HCT116 (cell line): Measurements from ENCODE around the gene SMAD9. TPM values are rescaled to one million over a fixed set of nuclear protein-coding genes. Genes with fewer than 3 reads are reported as not detected.
A peak's percentile ranks its signal among the peaks of the same experiment; 100 is the strongest.

Experiments used
- ATAC-seq: fragments of 200-7000 bp; cut with Tn5 transposase; 2 replicates; pipeline ENCODE4 v1.9.1; 2020; ENCODE audit warnings: mild to moderate bottlenecking, moderate library complexity
- BruUV-seq: library from RNA; stranded (reverse); fragments of 400-500 nt; replicated peaks from 2 replicates; lab custom pipeline; 2021; lab: Mats Ljungman, UMichigan
- CTCF ChIA-PET: fragments of 300-600 bp; sonication (Branson Sonifier 250); formaldehyde crosslinking; loops from one replicate; lab custom pipeline; 2021; ENCODE audit warnings: antibody characterized with exemption; lab: Charles Lee
- POLR2A ChIA-PET: fragments of 300-600, 350-600 bp; sonication (Branson Sonifier 250); formaldehyde crosslinking; loops from one replicate; lab custom pipeline; 2021; ENCODE audit warnings: antibody characterized with exemption; lab: Charles Lee
- RAD21 ChIA-PET, 2 experiments: fragments of 300-600 bp; sonication (Branson Sonifier 250); formaldehyde crosslinking; loops; one replicate each; lab custom pipeline; 2023; ENCODE audit warnings: low total read pairs in 2 of 2; ENCODE audit not compliant: uncharacterized antibody in 2 of 2, unreplicated experiment in 2 of 2, low non-redundant PET in 1 of 2; lab: Charles Lee
- DNase-seq: peaks from one replicate; pipeline ENCODE4 v3.0.0-alpha.2; 2010; ENCODE audit warnings: low read depth, low spot score
- H2AFZ ChIP-seq: fragments of 200-600 bp; shearing (Covaris generic), sonication (generic); 2 replicates; pipeline ENCODE4 v1.6.1; 2017; ENCODE audit warnings: low read depth, mixed run types, mixed read lengths, antibody characterized with exemption, low read length; ENCODE audit not compliant: poor library complexity, severe bottlenecking
- H3K27ac ChIP-seq: 2 replicates; pipeline ENCODE4 v1.5.1; 2012; ENCODE audit warnings: low read depth, low read length
- H3K27me3 ChIP-seq: fragments of 200-600 bp; sonication (generic); 2 replicates; pipeline ENCODE4 v1.6.1; 2016; ENCODE audit warnings: mixed run types, low read length, mixed read lengths; ENCODE audit not compliant: insufficient read depth
- H3K36me3 ChIP-seq, 2 experiments: fragments of 200-500 bp in 1 of 2; fragments of 200-600 bp in 1 of 2; sonication (Bioruptor generic) in 1 of 2; sonication (generic) in 1 of 2; 2 replicates each; pipeline versions ENCODE4 v1.5.1 to v1.6.1; 2014 to 2016; ENCODE audit warnings: low read length in 2 of 2, inconsistent platforms in 1 of 2, mixed read lengths in 1 of 2, mixed run types in 1 of 2; ENCODE audit not compliant: insufficient read depth in 2 of 2, control insufficient read depth in 1 of 2
- H3K4me1 ChIP-seq, 2 experiments: fragments of 200-600 bp in 1 of 2; sonication (generic) in 1 of 2; 2 replicates each; pipeline versions ENCODE4 v1.5.1 to v1.6.1; 2012 to 2017; ENCODE audit warnings: low read length in 2 of 2, inconsistent platforms in 1 of 2, mild to moderate bottlenecking in 1 of 2, mixed read lengths in 1 of 2, mixed run types in 1 of 2, moderate library complexity in 1 of 2; ENCODE audit not compliant: insufficient read depth in 2 of 2, control insufficient read depth in 1 of 2
- H3K4me2 ChIP-seq: fragments of 200-600 bp; sonication (generic); 2 replicates; pipeline ENCODE4 v1.6.1; 2017; ENCODE audit warnings: mixed run types, low read length, mixed read lengths
- H3K4me3 ChIP-seq, 2 experiments: fragments of 200-600 bp in 1 of 2; sonication (generic) in 1 of 2; replicated peaks in 1 of 2; 2 replicates each; pipeline ENCODE4 v1.5.1; 2011 to 2016; ENCODE audit warnings: low read length in 2 of 2, control low read depth in 1 of 2, low read depth in 1 of 2, mild to moderate bottlenecking in 1 of 2, mixed read lengths in 1 of 2, mixed run types in 1 of 2
- H3K79me2 ChIP-seq: fragments of 200-600 bp; sonication (generic); 2 replicates; pipeline ENCODE4 v1.6.1; 2017; ENCODE audit warnings: mild to moderate bottlenecking, mixed run types, low read length, moderate library complexity, mixed read lengths; ENCODE audit not compliant: insufficient read depth
- H3K9ac ChIP-seq: fragments of 200-600 bp; sonication (generic); 2 replicates; pipeline ENCODE4 v1.6.1; 2016; ENCODE audit warnings: low read length, mixed read lengths
- H3K9me2 ChIP-seq: fragments of 200-600 bp; sonication (generic), shearing (Covaris generic); 2 replicates; pipeline ENCODE4 v1.6.1; 2017; ENCODE audit warnings: mixed run types, mild to moderate bottlenecking, moderate library complexity; ENCODE audit not compliant: insufficient read depth
- H3K9me3 ChIP-seq, 2 experiments: fragments of 200-500 bp in 1 of 2; fragments of 200-600 bp in 1 of 2; sonication (Bioruptor generic) in 1 of 2; sonication (generic) in 1 of 2; 2 replicates each; pipeline ENCODE4 v1.6.1; 2014 to 2017; ENCODE audit warnings: low read length in 2 of 2, mixed read lengths in 2 of 2, inconsistent platforms in 1 of 2, low read depth in 1 of 2, mild to moderate bottlenecking in 1 of 2, mixed run types in 1 of 2, moderate library complexity in 1 of 2; ENCODE audit not compliant: control insufficient read depth in 1 of 2, insufficient read depth in 1 of 2
- H4K20me1 ChIP-seq: fragments of 200-600 bp; sonication (generic), shearing (Covaris generic); 2 replicates; pipeline ENCODE4 v1.6.1; 2017; ENCODE audit warnings: mixed run types, mild to moderate bottlenecking, moderate library complexity; ENCODE audit not compliant: insufficient read depth
- CTCF ChIP-seq, 3 experiments: fragments of 200-600 bp in 1 of 3; sonication (generic) in 1 of 3; IDR thresholded peaks in 2 of 3; conservative IDR thresholded peaks in 1 of 3; 2 replicates each; pipeline ENCODE4 v1.5.1; 2012 to 2017; ENCODE audit warnings: low read depth in 2 of 3, low read length in 2 of 3, antibody characterized with exemption in 1 of 3, borderline replicate concordance in 1 of 3, control low read depth in 1 of 3, mild to moderate bottlenecking in 1 of 3, mixed read lengths in 1 of 3, mixed run types in 1 of 3, moderate library complexity in 1 of 3; ENCODE audit not compliant: insufficient read depth in 1 of 3
- EGR1 ChIP-seq: IDR thresholded peaks from 2 replicates; pipeline ENCODE4 v1.6.1; 2012; ENCODE audit warnings: low read depth
- ELF1 ChIP-seq: IDR thresholded peaks from 2 replicates; pipeline ENCODE4 v1.6.1; 2012; ENCODE audit warnings: low read depth, borderline replicate concordance
- FOSL1 ChIP-seq: IDR thresholded peaks from 2 replicates; pipeline ENCODE4 v1.6.1; 2012; ENCODE audit warnings: low read depth
- JUND ChIP-seq: IDR thresholded peaks from 2 replicates; pipeline ENCODE4 v1.6.1; 2012
- POLR2AphosphoS5 ChIP-seq: IDR thresholded peaks from 2 replicates; pipeline ENCODE4 v1.6.1; 2011; ENCODE audit warnings: mild to moderate bottlenecking, low read depth, low read length, moderate library complexity
- ZFX ChIP-seq: fragments of 450-650 bp; IDR thresholded peaks from 2 replicates; pipeline ENCODE4 v1.6.1; 2017
- intact Hi-C: fragments of 100-400 bp; cut with micrococcal nuclease; formaldehyde crosslinking; loops from 2 replicates; pipeline ENCODE4 v1.10.0; 2022
- total RNA-seq: library from RNA; stranded (reverse); gene quantifications from one replicate; pipeline ENCODE4 v1.2.1, GENCODE V29; 2021; ENCODE audit not compliant: unreplicated experiment

Gene SMAD9
- total RNA-seq, 1 experiment from 2014 or later, result 4.3 TPM

- Histone ChIP-seq H3K9me3 (no peaks in the 10 kb centered on the region), H3K27me3 (no peaks in the 10 kb centered on the region), H3K27ac (no peak overlapping the region), H3K4me3 (no peak overlapping the region), H3K9me2 (no peaks in the 10 kb centered on the region), H3K36me3 (no peaks in the 10 kb centered on the region), H3K4me1 (no peaks in the 10 kb centered on the region), H3K4me2 (no peak overlapping the region), H3K79me2 (no peaks in the 10 kb centered on the region), H4K20me1 (no peaks in the 10 kb centered on the region; the same call in 1 of the 2 replicates), H2AFZ (no peak overlapping the region), H3K9ac (no peak overlapping the region)
- TF ChIP-seq EGR1, result no peak
- no peak for TF ChIP-seq ZFX
- TF ChIP-seq JUND, result no peak
- no peak for TF ChIP-seq ELF1
- no peak for TF ChIP-seq FOSL1
- no peak for TF ChIP-seq POLR2AphosphoS5
- TF ChIP-seq CTCF (IDR thresholded peaks at IDR 0.05 in 2 of 3, conservative IDR thresholded peaks at IDR 0.05 in 1 of 3; ENCODE audit: borderline replicate concordance in 1 of 3, insufficient read depth in 1 of 3, low read depth in 2 of 3, low read length in 2 of 3), result peak in 2 of 3 experiments; percentile 21 to 27; a peak in 1 of 6 replicates
- ATAC-seq, result peak; percentile 22; the same call in 1 of the 2 replicates
- CTCF ChIA-PET, result interaction anchor here (1.3 kb wide), 1 partner anchor 10 kb away, joined by 5 read pairs; no protein-coding TSS in a partner anchor
- no peak for DNase-seq
- RAD21 ChIA-PET, result no interaction called here
- no TSS peak for BruUV-seq
- intact Hi-C loops, result no loop called here
- POLR2A ChIA-PET, result no interaction called here
Observed at GRCh38 chr13:36848199-36848982, 71.6 kb downstream of the SMAD9 start.
